Upper lobe of left lung (tissue), 6 donors: ENCODE results near the gene HYAL1. TPM values are rescaled to one million over a fixed set of nuclear protein-coding genes. Genes with fewer than 3 reads are reported as not detected.

ENCODE experiments used
- ATAC-seq, 2 donors: fragments of 200-7000 bp; cut with Tn5 transposase; one replicate each; pipeline ENCODE4 v1.9.1; 2022; ENCODE audit warnings: mild to moderate bottlenecking in 2 of 2, moderate library complexity in 2 of 2; ENCODE audit not compliant: low FRiP score in 2 of 2
- DNase-seq, 2 donors: peaks; one replicate each; pipeline ENCODE4 v3.0.0-alpha.2; 2019 to 2020
- H3K27ac ChIP-seq, 4 donors: fragments of 200-600 bp; sonication (generic); one replicate each; pipeline ENCODE4 v1.5.1; 2016 to 2019
- H3K27me3 ChIP-seq, 4 donors: fragments of 200-600 bp; sonication (generic); one replicate each; pipeline ENCODE4 v1.5.1; 2017 to 2019
- H3K36me3 ChIP-seq, 4 donors: fragments of 200-600 bp; sonication (generic); one replicate each; pipeline ENCODE4 v1.5.1; 2016 to 2019
- H3K4me1 ChIP-seq, 4 donors: fragments of 200-600 bp; sonication (generic); one replicate each; pipeline ENCODE4 v1.5.1; 2018 to 2019
- H3K4me3 ChIP-seq, 4 donors: fragments of 200-600 bp; sonication (generic); one replicate each; pipeline ENCODE4 v1.5.1; 2017 to 2019; ENCODE audit warnings: mild to moderate bottlenecking in 2 of 4, moderate library complexity in 1 of 4
- H3K9me3 ChIP-seq, 4 donors: fragments of 200-600 bp; sonication (generic); one replicate each; pipeline ENCODE4 v1.5.1; 2018 to 2019
- EP300 ChIP-seq, 4 donors: sonication (generic); formaldehyde crosslinking; IDR thresholded peaks; one replicate each; pipeline ENCODE4 v1.5.1; 2017; ENCODE audit warnings: antibody characterized with exemption in 4 of 4, control low read depth in 2 of 4
- POLR2A ChIP-seq, 4 donors: fragments of 450-650 bp; IDR thresholded peaks; one replicate each; pipeline ENCODE4 v1.5.1; 2016 to 2017; ENCODE audit warnings: antibody characterized with exemption in 4 of 4, mild to moderate bottlenecking in 2 of 4
- POLR2AphosphoS5 ChIP-seq, 2 donors: sonication (generic); formaldehyde crosslinking; IDR thresholded peaks; one replicate each; pipeline ENCODE4 v1.5.1; 2017; ENCODE audit warnings: antibody characterized with exemption in 2 of 2
- WGBS, 2 donors: methylation state at CpG; one replicate each; pipeline ENCODE4 v1.1.5; 2017 to 2018; 5-methylcytosine and 5-hydroxymethylcytosine counted together
- total RNA-seq, 6 donors: library from RNA; depleted of rRNA in 4 of 6; stranded (reverse); fragments of >200 nt in 4 of 6; gene quantifications; one replicate each; pipeline versions ENCODE4 v1.1.0 to v1.2.1, GENCODE V29; 2016 to 2021
- TF ChIP-seq, protein P1 (sequence below), 6 experiments: fragments of 450-650 bp in 4 of 6; fragments of 200-600 bp in 2 of 6; sonication (generic) in 2 of 6; IDR thresholded peaks; one replicate each; pipeline ENCODE4 v1.5.1; 2016 to 2019; ENCODE audit warnings: antibody characterized with exemption in 6 of 6
- donor health status: DM: no; HTN: no; CAD: no; lungs with moderate emphysema.
- donor health status: DM: no; HTN: yes; CAD: no; lungs with severe emphysema.

HYAL1 gene
- total RNA-seq, 6 donors from 2014 or later = 22.0 to 99.1 (median 63.0) TPM

DNA sequence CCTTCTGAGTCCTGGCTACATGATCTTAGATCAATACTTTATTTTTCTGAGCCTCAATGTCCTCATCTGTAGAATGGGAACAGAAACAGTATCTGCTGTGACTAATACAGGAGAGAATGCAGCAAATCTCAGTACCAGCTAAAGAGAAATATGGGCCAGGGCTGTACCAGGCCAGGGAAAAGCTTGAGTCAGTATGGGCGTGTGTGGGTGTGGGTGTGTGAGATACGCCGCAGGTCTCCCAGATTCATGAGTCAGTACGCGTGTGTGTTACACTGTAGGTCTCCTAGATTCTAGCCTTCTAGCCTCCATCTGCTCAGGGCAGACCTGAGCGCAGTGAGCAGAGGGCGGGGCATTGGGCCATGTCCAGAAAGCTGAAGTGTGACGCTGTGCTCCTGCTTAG, 52.2 kb downstream of the HYAL1 start:
- ATAC-seq = peak in 1 of 2 donors; percentile 37
- Histone ChIP-seq H3K4me1 (peaks cover 86 to 100% (median 99%) of the 10 kb centered on the region in 4 donors), H3K27ac (peak overlapping the region; percentile 91 to 98 (median 95)), H3K36me3 (peaks cover 6 to 66% (median 37%) of the 10 kb centered on the region in 4 donors), H3K9me3 (no peaks in the 10 kb centered on the region), H3K27me3 (no peaks in the 10 kb centered on the region), H3K4me3 (no peak overlapping the region)
- TF ChIP-seq POLR2AphosphoS5 (IDR thresholded peaks at IDR 0.05) (no peak), POLR2A (IDR thresholded peaks at IDR 0.05) (no peak), EP300 (IDR thresholded peaks at IDR 0.05) (no peak)
- TF ChIP-seq, protein P1, sequence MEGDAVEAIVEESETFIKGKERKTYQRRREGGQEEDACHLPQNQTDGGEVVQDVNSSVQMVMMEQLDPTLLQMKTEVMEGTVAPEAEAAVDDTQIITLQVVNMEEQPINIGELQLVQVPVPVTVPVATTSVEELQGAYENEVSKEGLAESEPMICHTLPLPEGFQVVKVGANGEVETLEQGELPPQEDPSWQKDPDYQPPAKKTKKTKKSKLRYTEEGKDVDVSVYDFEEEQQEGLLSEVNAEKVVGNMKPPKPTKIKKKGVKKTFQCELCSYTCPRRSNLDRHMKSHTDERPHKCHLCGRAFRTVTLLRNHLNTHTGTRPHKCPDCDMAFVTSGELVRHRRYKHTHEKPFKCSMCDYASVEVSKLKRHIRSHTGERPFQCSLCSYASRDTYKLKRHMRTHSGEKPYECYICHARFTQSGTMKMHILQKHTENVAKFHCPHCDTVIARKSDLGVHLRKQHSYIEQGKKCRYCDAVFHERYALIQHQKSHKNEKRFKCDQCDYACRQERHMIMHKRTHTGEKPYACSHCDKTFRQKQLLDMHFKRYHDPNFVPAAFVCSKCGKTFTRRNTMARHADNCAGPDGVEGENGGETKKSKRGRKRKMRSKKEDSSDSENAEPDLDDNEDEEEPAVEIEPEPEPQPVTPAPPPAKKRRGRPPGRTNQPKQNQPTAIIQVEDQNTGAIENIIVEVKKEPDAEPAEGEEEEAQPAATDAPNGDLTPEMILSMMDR (IDR thresholded peaks at IDR 0.05) = no peak
- no peak for DNase-seq
- WGBS, 2 donors = 75 to 76% methylated on average over 8 of the region's 8 CpGs

- H3K36me3 ChIP-seq = peaks cover 3 to 59% (median 32%) of the 10 kb centered on the region in 4 donors
- DNase-seq = no peak
- H3K27me3 ChIP-seq = no peaks in the 10 kb centered on the region
- peaks cover 86 to 100% (median 99%) of the 10 kb centered on the region in 4 donors for H3K4me1 ChIP-seq
- WGBS, 2 donors = 86 to 92% methylated on average over 4 of the region's 4 CpGs
- H3K9me3 ChIP-seq = no peaks in the 10 kb centered on the region
- TF ChIP-seq, protein P1 (IDR thresholded peaks at IDR 0.05) = no peak
- no peak for TF ChIP-seq POLR2A (IDR thresholded peaks at IDR 0.05)
- TF ChIP-seq EP300 (IDR thresholded peaks at IDR 0.05) = no peak
- TF ChIP-seq POLR2AphosphoS5 (IDR thresholded peaks at IDR 0.05) = no peak
- ATAC-seq = no peak
- no peak overlapping the region for H3K4me3 ChIP-seq
- peak overlapping the region; percentile 94 to 98 (median 95) for H3K27ac ChIP-seq
Observed at GRCh38 chr3:50250514-50250913, 52.9 kb downstream of the HYAL1 start.

Other genes starting within 250 kb of the HYAL1 start
- 100 to 1,000 TPM; 130 to 713 (median 189) TPM for gene RBM5, start 214.7 kb downstream of the HYAL1 start, total RNA-seq
- 10 to 100 TPM in 5 of 6 donors, 1 to 10 TPM in 1; 4.2 to 76.0 (median 27.5) TPM for gene SEMA3F, start 148.2 kb downstream of the HYAL1 start, total RNA-seq
- gene GNAT1, start 112.0 kb downstream of the HYAL1 start, total RNA-seq = under 1 TPM in 2 of 6 donors, not detected in 4; 0.10 to 0.40 TPM
- gene SLC38A3, start 98.3 kb downstream of the HYAL1 start, total RNA-seq = under 1 TPM in 2 of 6 donors, not detected in 4; 0.15 to 0.17 TPM
- gene GNAI2, start 67.4 kb downstream of the HYAL1 start, total RNA-seq = 100 to 1,000 TPM; 191 to 440 (median 295) TPM
- gene SEMA3B, start 34.4 kb downstream of the HYAL1 start, total RNA-seq = 100 to 1,000 TPM in 5 of 6 donors, 10 to 100 TPM in 1; 98.3 to 242 (median 122) TPM
- under 1 TPM in 2 of 6 donors, not detected in 4; 0.14 to 0.59 TPM for gene LSMEM2, start 24.5 kb downstream of the HYAL1 start, total RNA-seq
- gene IFRD2, start 11.1 kb downstream of the HYAL1 start, total RNA-seq = 100 to 1,000 TPM in 2 of 6 donors, 10 to 100 TPM in 4; 45.4 to 126 (median 77.5) TPM
- 1 to 10 TPM in 5 of 6 donors, under 1 TPM in 1; 0.33 to 5.7 (median 3.1) TPM for gene HYAL3, start 4.2 kb downstream of the HYAL1 start, total RNA-seq
- 10 to 100 TPM; 12.1 to 34.5 (median 15.1) TPM for gene NAA80, start 4.2 kb downstream of the HYAL1 start, total RNA-seq
- 100 to 1,000 TPM; 120 to 389 (median 226) TPM for gene HYAL2, start 19.2 kb upstream of the HYAL1 start, total RNA-seq
- 10 to 100 TPM; 16.8 to 36.1 (median 25.0) TPM for gene TUSC2, start 24.6 kb upstream of the HYAL1 start, total RNA-seq
- gene RASSF1, start 37.3 kb upstream of the HYAL1 start, total RNA-seq = 10 to 100 TPM; 42.7 to 78.9 (median 47.7) TPM
- 10 to 100 TPM in 5 of 6 donors, 1 to 10 TPM in 1; 3.1 to 98.7 (median 31.5) TPM for gene ZMYND10, start 42.2 kb upstream of the HYAL1 start, total RNA-seq
- 10 to 100 TPM; 15.0 to 41.9 (median 17.3) TPM for gene NPRL2, start 47.2 kb upstream of the HYAL1 start, total RNA-seq
- 10 to 100 TPM; 13.2 to 35.4 (median 26.8) TPM for gene CYB561D2, start 47.3 kb upstream of the HYAL1 start, total RNA-seq
- gene TMEM115, start 55.9 kb upstream of the HYAL1 start, total RNA-seq = 10 to 100 TPM; 39.8 to 68.1 (median 46.5) TPM
- 100 to 1,000 TPM in 4 of 6 donors, 10 to 100 TPM in 2; 71.5 to 213 (median 113) TPM for gene CACNA2D2, start 200.1 kb upstream of the HYAL1 start, total RNA-seq